ENCODE data around the gene SLCO2A1. TPM values are rescaled to one million over a fixed set of nuclear protein-coding genes. Genes with fewer than 3 reads are reported as not detected.
A peak's percentile ranks its signal among the peaks of the same experiment; 100 is the strongest.

The SLCO2A1 gene
- total RNA-seq, 1 donor from 2014 or later: 3.7 TPM

- no peak for DNase-seq
Measured at GRCh38 chr3:133933097-133934024, 96.4 kb downstream of the SLCO2A1 start.

DNA sequence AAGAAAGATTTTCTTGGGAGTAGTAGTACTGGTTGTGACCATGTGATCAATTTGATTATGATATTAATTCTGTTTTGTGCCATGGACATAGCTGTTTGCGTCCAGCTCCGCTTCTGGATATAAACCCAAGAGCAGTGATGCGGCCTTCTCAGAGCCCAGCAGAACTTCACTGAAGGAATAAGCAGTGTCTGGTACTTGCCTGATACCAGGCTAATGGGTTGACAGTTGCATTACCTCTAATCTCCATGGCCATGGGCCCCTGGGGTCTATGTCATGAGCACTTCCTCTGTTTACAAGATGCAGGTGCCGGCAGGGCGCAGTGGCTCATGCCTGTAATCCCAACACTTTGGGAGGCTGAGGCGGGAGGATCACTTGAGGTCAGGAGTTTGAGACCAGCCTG is 97.7 kb downstream of the SLCO2A1 start:
- no peak for DNase-seq

- no peak for DNase-seq
Measured at GRCh38 chr3:133931084-133931483, 98.6 kb downstream of the SLCO2A1 start.

- DNase-seq: peak; percentile 63
Measured at GRCh38 chr3:133930341-133930933, 99.3 kb downstream of the SLCO2A1 start.

GRCh38 chr3:133928903-133929607 is 100.7 kb downstream of the SLCO2A1 start:
- DNase-seq: no peak

- DNase-seq: no peak
Measured at GRCh38 chr3:133928136-133928893, 101.4 kb downstream of the SLCO2A1 start.

GRCh38 chr3:133927540-133928066 is 102.1 kb downstream of the SLCO2A1 start:
- DNase-seq: peak; percentile 49

GRCh38 chr3:133926736-133927539 is 102.8 kb downstream of the SLCO2A1 start:
- DNase-seq: no peak

- DNase-seq: no peak
Measured at GRCh38 chr3:133925960-133926735, 103.6 kb downstream of the SLCO2A1 start.

- no peak for DNase-seq
Measured at GRCh38 chr3:133924041-133924440, 105.7 kb downstream of the SLCO2A1 start.

- no peak for DNase-seq
Measured at GRCh38 chr3:133921592-133921991, 108.1 kb downstream of the SLCO2A1 start.

- DNase-seq: no peak
Measured at GRCh38 chr3:133917144-133917543, 112.6 kb downstream of the SLCO2A1 start.

- no peak for DNase-seq
Measured at GRCh38 chr3:133915685-133916658, 113.8 kb downstream of the SLCO2A1 start.

DNA sequence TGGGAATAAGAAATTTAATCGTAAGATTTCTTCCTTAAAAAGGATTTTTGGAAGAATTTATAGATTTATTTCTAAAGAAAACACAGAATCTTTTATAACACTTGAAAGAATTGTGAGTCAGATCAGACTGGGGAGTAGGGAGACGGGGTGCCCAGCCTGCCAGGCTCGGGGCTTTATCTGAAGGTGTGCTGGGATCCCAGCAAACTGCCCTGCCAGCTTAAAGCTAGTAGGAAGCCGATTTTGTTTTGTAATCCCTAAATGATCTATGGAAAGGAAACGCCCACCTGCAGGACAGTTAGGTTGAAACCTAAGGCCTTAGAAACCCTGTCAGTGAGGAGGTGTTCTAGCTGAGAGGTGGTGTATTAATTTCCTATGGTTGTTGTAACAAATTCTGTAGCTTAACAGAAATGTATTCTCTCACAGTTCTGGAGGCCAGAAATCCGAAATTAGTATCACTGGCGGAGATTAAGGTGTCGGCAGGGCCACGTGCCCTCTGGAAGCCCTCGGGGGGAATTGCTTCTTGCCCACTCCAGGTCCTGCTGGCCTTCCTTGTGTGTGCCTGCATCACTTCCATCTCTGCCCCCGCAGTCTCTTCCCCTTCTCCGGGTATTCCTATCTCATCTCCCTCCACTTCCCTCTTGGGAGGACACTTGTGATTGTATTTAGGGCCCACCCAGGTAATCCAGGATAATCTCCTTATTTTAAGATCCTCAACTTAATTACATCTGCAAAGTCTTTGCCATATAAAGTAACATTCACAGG is 114.7 kb downstream of the SLCO2A1 start:
- DNase-seq: no peak

- DNase-seq: no peak
Measured at GRCh38 chr3:133910422-133910821, 119.3 kb downstream of the SLCO2A1 start.

- no peak for DNase-seq
Measured at GRCh38 chr3:133905376-133905775, 124.3 kb downstream of the SLCO2A1 start.

- DNase-seq: no peak
Measured at GRCh38 chr3:133901847-133902246, 127.9 kb downstream of the SLCO2A1 start.

GRCh38 chr3:133901083-133901482 is 128.6 kb downstream of the SLCO2A1 start:
- no peak for DNase-seq
